IPS-18a (cell line): Measurements from ENCODE around the gene MAD1L1.
"Not testable (repeated sequence)": the region's sequence is repeated elsewhere in the genome, so short reads cannot be mapped to it uniquely, and the experiment has no call there.

Experiments
- H3K27ac ChIP-seq: one replicate; pipeline ENCODE4 v1.5.1; 2013; ENCODE audit warnings: low read length
- H3K27me3 ChIP-seq: one replicate; pipeline ENCODE4 v1.6.1; 2013; ENCODE audit warnings: mild to moderate bottlenecking, low read length; ENCODE audit not compliant: control insufficient read depth, insufficient read depth
- H3K36me3 ChIP-seq: one replicate; pipeline ENCODE4 v1.6.1; 2013; ENCODE audit warnings: low read depth, low read length; ENCODE audit not compliant: control insufficient read depth
- H3K4me1 ChIP-seq: one replicate; pipeline ENCODE4 v1.6.1; 2013; ENCODE audit warnings: low read depth, low read length; ENCODE audit not compliant: control insufficient read depth
- H3K4me3 ChIP-seq: one replicate; pipeline ENCODE4 v1.5.1; 2013; ENCODE audit warnings: low read length
- H3K9ac ChIP-seq: one replicate; pipeline ENCODE4 v1.6.1; 2013; ENCODE audit warnings: mild to moderate bottlenecking, low read length, moderate library complexity
- H3K9me3 ChIP-seq: one replicate; pipeline ENCODE4 v1.6.1; 2013; ENCODE audit warnings: low read depth, low read length; ENCODE audit not compliant: control insufficient read depth

The MAD1L1 gene

DNA sequence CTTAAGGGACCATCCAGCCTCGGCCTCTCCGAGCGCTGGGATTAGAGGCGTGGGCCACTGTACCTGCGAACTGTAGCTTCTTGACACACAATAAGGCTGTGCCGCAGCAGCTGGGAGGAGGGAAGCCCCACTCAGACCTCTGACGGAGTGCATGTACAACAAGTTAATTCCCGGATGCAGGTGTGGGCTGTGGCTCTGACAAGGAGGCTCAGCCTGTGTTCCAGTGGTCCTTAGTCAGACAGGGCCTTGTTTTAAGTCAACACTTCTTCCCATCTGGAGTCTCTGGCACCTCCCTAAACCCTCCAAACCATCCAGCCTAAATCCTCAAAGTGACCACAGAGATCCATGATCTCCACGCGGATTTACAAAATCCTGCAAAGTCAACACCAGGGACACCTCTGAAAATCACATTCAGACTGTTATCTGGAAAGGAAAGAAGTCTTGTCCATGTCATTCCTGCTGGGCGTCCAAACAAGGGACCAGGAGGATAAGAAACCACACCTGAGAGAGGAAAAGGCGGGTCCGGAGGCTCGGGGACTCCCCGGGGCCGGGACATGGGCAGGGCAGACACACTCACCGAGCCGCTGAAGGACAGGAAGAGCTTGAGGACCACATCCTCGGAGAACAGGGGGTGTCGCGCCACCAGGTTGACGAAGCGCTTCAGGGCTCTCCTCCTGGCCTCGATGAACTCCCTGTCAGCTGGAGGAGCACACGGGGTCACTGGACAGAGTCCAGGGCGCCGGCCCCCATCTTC lies 38.7 kb upstream of the MAD1L1 start:
- H3K4me1 ChIP-seq: peaks cover 3% of the 10 kb centered on the region
- no peak overlapping the region for H3K9ac ChIP-seq
- no peaks in the 10 kb centered on the region for H3K9me3 ChIP-seq
- H3K27ac ChIP-seq: no peak overlapping the region
- H3K27me3 ChIP-seq: no peaks in the 10 kb centered on the region
- H3K36me3 ChIP-seq: no peaks in the 10 kb centered on the region
- no peak overlapping the region for H3K4me3 ChIP-seq

DNA sequence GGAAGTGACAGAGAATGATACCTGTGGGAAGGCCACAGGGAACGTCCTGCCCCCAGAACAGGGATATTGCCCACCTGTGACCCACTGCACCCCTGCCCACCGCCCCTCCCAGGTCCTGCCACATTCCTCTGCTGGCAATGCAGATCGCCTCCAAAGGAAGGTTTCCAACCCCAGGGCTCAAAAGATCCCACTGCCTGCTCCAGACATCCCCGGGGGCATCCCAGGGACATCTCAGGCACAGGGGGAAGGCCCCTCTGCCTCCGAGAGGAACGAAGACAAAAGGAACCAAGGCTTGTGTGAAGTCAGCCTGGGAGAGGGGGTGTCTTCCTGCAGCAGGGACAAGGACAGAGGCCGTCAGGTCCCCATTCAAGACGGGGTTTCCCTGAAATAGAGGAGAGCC lies 37.8 kb upstream of the MAD1L1 start:
- no peaks in the 10 kb centered on the region for H3K9me3 ChIP-seq
- peaks cover 3% of the 10 kb centered on the region for H3K4me1 ChIP-seq
- H3K27me3 ChIP-seq: no peaks in the 10 kb centered on the region
- no peak overlapping the region for H3K4me3 ChIP-seq
- H3K36me3 ChIP-seq: no peaks in the 10 kb centered on the region
- H3K9ac ChIP-seq: no peak overlapping the region
- no peak overlapping the region for H3K27ac ChIP-seq

DNA sequence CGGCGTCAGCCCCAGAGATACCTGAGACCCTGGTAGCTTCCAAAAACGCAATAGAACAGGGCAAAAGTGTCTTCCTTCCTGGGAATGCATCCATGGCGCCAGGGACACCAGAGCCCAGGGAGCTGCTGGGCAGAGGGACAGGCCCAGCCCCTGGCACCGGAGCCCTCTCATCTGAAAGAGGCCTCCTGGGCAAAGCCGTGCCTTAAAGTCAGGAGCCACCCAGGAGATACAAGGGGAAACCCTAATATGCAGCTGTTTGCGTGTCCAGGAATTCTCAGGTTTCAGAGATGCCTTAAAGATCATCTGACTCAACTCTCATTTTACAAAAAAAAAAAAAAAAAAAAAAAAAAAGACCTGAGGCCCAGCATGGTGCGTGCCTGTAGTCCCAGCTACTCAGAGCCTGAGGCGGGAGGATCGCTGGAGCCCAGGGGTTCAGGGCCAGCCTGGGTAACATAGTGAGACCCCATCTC lies 37.3 kb upstream of the MAD1L1 start:
- Histone ChIP-seq H3K4me3 (no peak overlapping the region), H3K4me1 (peaks cover 3% of the 10 kb centered on the region), H3K9ac (no peak overlapping the region), H3K9me3 (no peaks in the 10 kb centered on the region), H3K27me3 (no peaks in the 10 kb centered on the region), H3K36me3 (no peaks in the 10 kb centered on the region), H3K27ac (no peak overlapping the region)

DNA sequence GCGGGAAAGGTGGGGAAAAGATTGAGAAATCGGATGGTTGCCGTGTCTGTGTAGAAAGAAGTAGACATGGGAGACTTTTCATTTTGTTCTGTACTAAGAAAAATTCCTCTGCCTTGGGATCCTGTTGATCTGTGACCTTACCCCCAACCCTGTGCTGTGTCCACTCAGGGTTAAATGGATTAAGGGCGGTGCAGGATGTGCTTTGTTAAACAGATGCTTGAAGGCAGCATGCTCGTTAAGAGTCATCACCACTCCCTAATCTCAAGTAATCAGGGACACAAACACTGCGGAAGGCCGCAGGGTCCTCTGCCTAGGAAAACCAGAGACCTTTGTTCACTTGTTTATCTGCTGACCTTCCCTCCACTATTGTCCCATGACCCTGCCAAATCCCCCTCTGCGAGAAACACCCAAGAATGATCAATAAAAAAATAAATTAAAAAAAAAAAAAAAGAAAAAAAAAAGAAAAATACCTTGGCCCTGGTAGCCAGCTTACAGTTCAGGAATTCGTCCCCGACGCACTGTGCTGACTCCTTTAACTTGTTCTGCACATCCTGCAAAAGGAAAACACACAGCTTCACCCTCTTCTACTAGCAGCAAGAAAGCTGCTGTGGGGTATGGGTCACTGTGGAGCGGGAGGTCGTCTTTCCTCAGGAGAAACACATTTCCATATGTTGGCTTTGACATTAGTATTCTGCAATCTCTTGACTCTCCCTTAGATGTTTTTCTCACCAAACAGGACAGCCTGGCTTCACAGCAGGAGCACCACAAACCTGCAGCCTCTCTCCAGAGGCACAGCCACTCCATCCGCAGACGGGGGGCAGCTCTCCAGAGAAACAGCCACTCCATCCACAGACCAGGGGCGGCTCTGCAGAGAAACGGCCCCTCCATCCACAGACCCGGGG lies 36.6 kb upstream of the MAD1L1 start:
- not testable (repeated sequence) for H3K9me3 ChIP-seq, H3K36me3 ChIP-seq, H3K27me3 ChIP-seq, H3K4me3 ChIP-seq, H3K4me1 ChIP-seq, H3K9ac ChIP-seq, H3K27ac ChIP-seq

DNA sequence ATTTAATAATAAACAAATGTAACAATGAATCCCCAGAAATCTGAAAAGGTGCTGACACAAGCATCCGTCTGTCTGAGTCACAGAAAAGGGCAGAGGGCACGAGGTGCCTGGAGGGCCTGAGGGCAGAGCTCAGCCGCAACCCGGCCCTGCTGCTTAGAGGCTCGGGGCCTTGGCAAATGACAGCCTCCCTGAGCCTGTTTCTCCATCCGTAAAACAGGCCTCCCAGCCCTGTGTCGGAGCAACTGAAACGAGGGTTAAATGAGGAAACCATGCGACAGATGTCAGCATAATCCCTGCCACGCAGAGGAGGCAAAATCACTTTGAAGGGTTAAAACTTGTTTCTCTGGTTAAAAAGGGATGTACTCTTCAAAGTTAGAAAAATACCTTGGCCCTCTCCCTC lies 34.2 kb upstream of the MAD1L1 start:
- Histone ChIP-seq H3K4me3 (no peak overlapping the region), H3K9me3 (no peaks in the 10 kb centered on the region), H3K9ac (no peak overlapping the region), H3K27me3 (no peaks in the 10 kb centered on the region), H3K4me1 (peaks cover 3% of the 10 kb centered on the region), H3K27ac (no peak overlapping the region), H3K36me3 (no peaks in the 10 kb centered on the region)

DNA sequence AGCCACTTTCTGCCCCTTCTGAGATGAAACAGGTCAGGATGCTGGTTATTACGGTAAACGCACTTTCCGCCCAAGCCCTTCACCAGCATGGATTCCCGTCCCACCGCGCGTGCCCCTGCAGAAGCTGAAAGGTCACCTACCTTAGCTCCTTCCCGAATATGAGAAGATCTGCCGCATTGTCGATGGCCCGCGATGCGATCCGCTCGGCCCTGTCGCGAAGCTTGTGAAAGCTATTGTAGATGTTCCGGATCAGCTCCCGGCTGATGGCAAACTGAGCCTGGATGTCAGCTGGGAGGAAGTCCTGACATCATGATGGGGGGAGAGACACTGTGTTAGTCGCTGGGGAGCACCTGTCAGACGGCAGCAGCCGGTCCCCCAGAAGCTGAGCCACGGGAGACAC lies 31.4 kb upstream of the MAD1L1 start:
- Histone ChIP-seq H3K27ac (no peak overlapping the region), H3K9me3 (no peaks in the 10 kb centered on the region), H3K9ac (no peak overlapping the region), H3K36me3 (peaks cover 6% of the 10 kb centered on the region), H3K4me3 (no peak overlapping the region), H3K4me1 (no peaks in the 10 kb centered on the region), H3K27me3 (no peaks in the 10 kb centered on the region)

DNA sequence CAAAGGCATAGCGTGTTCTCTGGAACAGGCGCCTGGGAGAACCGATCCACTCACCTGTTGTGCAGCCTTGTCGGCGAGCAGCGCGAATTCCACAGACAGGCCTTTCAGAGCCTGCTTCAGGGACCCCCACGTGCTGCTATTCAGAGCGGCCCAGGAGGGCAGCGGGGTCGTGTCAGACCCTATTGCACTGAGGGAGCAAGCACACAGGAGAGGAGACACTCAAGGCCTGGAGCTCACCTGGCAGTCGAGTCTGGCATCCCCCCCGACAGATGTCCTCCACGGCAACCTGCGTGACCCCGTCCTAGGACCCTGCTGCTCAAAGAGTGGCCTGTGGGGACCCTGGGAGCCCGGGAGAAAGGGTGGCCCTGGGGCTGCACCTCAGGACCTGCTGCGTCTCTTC lies 30.4 kb upstream of the MAD1L1 start:
- Histone ChIP-seq H3K4me1 (no peaks in the 10 kb centered on the region), H3K27me3 (no peaks in the 10 kb centered on the region), H3K9me3 (no peaks in the 10 kb centered on the region), H3K36me3 (peaks cover 6% of the 10 kb centered on the region), H3K9ac (no peak overlapping the region), H3K4me3 (no peak overlapping the region), H3K27ac (no peak overlapping the region)

DNA sequence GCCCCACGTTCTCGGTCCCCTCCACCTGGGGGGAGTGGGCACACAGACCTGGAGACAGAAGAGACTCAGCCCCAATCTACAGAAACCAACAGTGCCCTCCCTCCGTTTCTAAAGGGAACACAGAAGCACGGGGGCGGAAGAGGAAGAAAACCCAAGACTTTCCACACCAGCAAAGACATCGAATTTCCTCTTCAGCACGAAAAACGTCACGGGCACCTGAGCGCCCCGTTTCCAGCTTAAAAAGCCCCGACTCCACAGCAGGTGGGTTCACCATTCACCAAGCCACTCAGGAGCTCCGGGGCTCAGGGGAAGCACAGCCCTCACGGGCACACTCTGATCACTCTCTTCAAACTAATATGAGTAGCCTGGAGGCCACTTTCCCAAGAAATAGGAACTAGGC lies 28.9 kb upstream of the MAD1L1 start:
- Histone ChIP-seq H3K9ac (no peak overlapping the region), H3K4me3 (no peak overlapping the region), H3K4me1 (no peaks in the 10 kb centered on the region), H3K27me3 (no peaks in the 10 kb centered on the region), H3K9me3 (no peaks in the 10 kb centered on the region), H3K36me3 (peaks cover 6% of the 10 kb centered on the region), H3K27ac (no peak overlapping the region)

DNA sequence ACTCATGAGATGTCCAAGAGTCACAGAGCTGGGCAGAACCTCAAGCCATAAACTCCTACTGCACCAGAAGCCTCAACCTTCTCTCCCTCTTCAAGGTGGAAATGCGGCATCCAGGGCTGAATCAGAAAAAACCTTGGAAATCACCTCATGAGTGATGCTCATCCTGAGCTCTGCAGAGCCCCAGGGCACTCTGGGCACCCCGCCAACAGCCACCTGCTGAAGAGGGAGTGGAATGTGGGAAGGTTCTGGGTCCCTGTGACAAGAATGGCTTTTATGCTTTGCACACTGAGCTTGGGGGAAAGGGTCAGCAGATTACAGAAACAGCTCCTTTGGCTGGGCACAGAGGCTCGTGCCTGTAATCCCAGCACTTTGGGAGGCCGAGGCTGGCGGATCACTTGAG lies 28.1 kb upstream of the MAD1L1 start:
- H3K27ac ChIP-seq: no peak overlapping the region
- H3K36me3 ChIP-seq: peaks cover 6% of the 10 kb centered on the region
- H3K4me3 ChIP-seq: no peak overlapping the region
- no peaks in the 10 kb centered on the region for H3K4me1 ChIP-seq
- H3K9me3 ChIP-seq: no peaks in the 10 kb centered on the region
- no peak overlapping the region for H3K9ac ChIP-seq
- no peaks in the 10 kb centered on the region for H3K27me3 ChIP-seq

DNA sequence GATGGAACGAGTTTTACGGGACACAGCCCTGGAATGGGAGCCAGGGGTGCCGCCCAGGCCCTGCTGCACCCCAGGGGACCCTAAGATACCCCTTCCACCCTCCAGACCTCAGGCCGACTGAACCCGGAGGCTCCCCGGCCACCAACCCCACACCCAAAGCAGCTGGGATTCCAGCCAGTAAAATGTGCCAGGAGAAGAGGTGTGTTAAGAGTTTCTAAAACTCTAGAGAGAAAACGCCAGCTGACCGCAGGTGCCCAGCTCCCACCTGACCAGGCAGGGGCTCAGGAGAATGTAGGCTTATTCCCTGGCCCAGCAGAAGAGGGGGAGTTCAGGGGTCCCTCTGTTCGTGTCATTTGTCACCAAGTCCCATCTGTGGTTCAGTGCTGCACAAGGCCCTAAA lies 26.7 kb upstream of the MAD1L1 start:
- Histone ChIP-seq H3K4me1 (no peaks in the 10 kb centered on the region), H3K27ac (no peak overlapping the region), H3K27me3 (no peaks in the 10 kb centered on the region), H3K36me3 (peaks cover 6% of the 10 kb centered on the region), H3K9me3 (no peaks in the 10 kb centered on the region), H3K4me3 (no peak overlapping the region), H3K9ac (no peak overlapping the region)

DNA sequence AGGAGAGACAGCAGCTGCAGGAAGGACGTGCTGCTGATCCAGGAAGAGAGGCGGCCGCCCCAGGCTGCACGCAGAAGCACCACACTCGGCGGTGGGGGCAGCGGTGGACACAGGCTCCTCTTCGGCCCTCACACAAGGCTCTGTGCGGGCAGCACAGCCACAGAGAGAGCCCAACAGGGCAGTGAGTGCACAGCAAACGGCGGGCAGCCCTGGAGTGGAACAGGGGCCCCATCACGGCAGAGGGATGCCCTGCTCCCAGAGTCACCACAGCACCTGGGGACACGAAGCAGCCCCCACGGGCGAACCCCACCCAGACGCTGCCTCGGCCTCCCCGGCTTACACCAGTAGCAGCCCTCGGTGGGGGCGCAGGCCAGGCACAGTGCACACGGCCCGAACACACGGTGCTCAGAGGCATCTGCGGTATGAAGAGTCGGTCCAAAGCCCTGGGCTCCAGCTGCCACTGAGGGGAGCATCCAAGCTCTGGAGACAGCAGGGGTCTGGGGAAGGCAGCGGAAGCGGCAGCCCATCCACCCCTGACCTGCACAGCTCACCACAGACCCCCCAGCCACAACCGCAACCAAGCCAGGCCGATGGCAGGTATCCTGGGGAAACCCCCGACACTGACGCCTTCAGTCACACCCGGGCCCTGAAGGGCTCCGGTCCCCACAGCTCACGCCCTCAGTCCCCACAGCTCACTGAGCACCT lies 26.1 kb upstream of the MAD1L1 start:
- no peak overlapping the region for H3K27ac ChIP-seq
- no peak overlapping the region for H3K4me3 ChIP-seq
- H3K27me3 ChIP-seq: no peaks in the 10 kb centered on the region
- H3K9me3 ChIP-seq: no peaks in the 10 kb centered on the region
- H3K4me1 ChIP-seq: no peaks in the 10 kb centered on the region
- H3K36me3 ChIP-seq: peaks cover 6% of the 10 kb centered on the region
- no peak overlapping the region for H3K9ac ChIP-seq
